Left renal cortex interstitium (tissue), 4 donors: ENCODE results near the gene ZNF670. TPM values are rescaled to one million over a fixed set of nuclear protein-coding genes. Genes with fewer than 3 reads are reported as not detected.
"Not testable (repeated sequence)": the region's sequence is repeated elsewhere in the genome, so short reads cannot be mapped to it uniquely, and the experiment has no call there.

Experiments used
- DNase-seq, 4 donors: peaks; one replicate each; pipeline ENCODE4 v3.0.0-alpha.2; 2013; ENCODE audit warnings: low read depth in 4 of 4, low spot score in 2 of 4, missing footprints in 1 of 4
- polyA plus RNA-seq, 4 donors: library from polyadenylated mRNA; unstranded; fragments of 120-200 nt; gene quantifications; one replicate each; pipeline ENCODE4 v1.2.1, GENCODE V29; 2013; ENCODE audit not compliant: insufficient read length in 4 of 4

ZNF670 gene
- 1 to 10 TPM; 6.8 to 9.4 (median 8.0) TPM for polyA plus RNA-seq

DNA sequence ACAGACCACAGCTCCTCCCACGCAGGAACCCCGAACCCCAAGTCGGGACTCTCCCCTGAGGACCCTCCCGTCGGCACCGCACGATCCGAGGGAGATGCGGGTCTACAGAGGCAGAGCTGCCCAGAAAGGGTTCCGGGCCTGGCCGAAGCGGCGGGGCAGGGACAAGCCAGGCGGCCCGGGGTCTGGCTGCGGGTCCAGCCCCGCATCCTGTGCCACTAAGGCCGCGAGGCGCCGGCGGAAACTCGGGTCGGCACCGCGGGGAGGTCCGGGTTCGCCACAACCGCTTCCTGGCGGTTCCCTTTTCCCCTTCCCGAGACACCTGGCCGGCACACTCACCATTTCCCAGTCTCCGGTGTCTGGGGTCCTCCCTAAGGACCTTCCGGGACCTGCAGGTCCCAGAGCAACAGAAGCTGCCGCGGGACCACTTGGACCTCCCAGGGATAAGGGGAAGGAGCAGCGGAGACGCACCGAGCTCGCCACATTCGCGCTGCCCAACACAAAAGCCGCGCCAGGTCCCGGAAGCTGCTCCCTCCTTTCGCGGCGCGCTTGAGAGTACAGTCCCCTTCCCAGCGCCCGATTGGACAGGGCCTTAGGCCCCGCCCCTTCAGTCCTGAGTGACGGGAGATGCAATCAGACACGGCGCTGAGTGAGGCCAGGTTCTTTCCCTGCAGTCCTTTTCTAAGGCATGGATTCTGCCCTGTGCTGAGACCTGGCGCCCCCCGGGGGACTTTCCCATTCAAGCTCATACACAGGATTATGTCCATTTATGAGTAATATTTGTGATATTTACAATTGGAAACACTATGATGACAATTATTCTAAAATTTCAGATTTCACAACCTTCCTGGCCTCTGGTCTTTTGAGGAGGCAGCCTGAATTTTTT lies at the start of gene ZNF670:
Gene ZNF670, minus strand, starts transcription at position 554 of the 883 bp plus-strand sequence. Its CDS starts 215 bp downstream, at position 339.
- DNase-seq, result peak; percentile 85 to 95 (median 90)

DNA sequence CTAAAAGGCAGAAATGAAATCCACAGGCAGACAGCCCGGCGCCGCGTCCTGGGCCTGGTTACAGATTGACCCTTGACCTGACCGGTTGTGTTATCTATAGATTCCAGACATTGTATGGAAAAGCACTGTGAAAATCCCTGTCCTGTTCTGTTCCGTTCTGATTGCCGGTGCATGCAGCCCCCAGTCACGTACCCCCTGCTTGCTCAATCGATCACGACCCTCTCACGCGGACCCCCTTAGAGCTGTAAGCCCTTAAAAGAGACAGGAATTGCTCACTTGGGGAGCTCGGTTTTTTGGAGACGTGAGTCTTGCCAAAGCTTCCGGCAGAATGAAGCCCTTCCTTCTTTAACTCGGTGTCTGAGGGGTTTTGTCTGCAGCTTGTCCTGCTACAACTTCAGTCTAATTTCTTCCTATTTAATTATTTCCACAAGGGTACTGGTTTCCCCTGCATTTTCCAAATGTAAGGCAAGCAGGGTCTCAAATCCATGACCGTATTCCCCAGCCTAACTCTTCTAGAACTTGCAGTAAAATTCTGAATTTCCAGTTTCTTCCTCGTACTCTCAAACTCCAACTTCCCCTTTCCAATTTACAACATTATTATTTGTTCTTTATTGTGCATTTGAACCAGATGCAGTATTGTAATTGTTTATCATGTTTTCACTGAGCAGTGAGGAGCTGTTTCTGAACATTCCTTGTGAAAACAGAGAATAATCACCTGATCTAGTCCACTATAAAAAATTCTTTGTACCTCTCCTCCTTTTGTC lies 49.1 kb upstream of the ZNF670 start:
- DNase-seq, result not testable (repeated sequence)

DNA sequence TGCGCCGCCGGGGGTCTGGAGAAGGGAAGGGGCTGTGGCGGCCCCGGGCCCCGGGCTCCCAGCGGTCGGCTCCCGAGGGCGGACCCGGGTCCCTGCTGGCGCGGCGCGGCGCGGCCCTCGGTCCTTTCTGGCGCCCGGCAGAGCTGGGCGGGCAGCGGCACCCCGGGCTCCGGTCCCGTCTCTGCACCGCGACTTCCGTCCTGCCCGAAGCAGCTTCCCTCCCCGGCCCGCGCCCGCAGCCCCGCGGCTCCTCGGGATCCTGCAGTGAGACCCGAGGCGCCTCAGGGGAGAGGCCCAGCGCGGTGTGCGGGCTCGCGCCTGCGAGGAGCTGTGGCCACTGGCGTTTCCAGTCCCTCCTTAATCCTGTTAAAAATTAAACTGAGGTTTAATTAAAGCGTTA lies 48.0 kb upstream of the ZNF670 start:
- not testable (repeated sequence) for DNase-seq

DNA sequence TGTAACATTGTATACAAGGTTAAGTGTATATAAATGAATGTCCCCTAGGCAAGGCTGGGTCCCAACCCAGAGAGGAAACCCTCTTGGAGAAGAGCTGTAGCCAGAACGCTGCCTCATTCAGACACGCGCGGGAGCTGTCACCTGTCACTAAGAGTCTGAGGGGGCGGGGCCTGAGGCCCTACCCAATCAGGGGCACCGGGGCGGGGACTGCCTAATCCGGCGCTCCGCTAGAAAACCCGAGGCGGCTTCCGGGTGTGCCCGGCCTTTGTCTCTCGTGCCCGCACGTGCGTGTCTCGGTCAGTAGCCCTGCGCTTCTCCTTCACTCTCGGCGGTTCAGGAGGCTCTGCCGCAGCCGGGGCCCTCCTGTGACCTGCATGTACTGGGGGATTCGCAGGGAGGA lies 47.6 kb upstream of the ZNF670 start:
- not testable (repeated sequence) for DNase-seq

DNA sequence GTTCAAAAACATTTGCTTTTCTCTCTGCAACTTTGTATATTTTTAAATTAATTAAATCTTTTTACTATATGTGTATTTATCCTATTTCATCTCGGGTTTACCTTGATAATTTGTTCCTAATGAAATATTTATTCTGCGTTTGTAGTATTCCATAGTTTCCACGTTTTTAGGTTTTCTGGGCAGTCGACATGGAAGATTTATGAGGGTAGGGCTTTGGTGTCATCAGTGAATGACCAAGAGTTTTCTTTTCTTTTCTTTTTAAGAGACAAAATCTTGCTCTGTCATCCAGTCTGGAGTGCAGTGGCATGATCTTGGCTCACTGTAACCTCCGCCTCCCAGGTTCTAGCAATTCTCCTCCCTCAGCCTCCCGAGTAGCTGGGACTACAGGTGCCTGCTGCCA lies 42.8 kb upstream of the ZNF670 start:
- DNase-seq, result no peak

DNA sequence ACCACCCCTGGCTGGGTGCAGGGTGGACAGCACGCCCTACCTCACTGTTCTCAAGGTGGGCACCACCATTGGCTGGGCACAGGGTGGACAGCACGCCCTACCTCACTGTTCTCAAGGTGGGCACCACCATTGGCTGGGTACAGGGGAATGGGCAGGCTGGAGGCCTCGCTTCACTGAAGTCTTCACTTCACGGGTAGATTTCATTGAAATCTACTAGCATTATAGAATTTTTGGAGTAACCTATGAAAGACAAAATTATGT lies 41.7 kb upstream of the ZNF670 start:
- DNase-seq, result not testable (repeated sequence)

DNA sequence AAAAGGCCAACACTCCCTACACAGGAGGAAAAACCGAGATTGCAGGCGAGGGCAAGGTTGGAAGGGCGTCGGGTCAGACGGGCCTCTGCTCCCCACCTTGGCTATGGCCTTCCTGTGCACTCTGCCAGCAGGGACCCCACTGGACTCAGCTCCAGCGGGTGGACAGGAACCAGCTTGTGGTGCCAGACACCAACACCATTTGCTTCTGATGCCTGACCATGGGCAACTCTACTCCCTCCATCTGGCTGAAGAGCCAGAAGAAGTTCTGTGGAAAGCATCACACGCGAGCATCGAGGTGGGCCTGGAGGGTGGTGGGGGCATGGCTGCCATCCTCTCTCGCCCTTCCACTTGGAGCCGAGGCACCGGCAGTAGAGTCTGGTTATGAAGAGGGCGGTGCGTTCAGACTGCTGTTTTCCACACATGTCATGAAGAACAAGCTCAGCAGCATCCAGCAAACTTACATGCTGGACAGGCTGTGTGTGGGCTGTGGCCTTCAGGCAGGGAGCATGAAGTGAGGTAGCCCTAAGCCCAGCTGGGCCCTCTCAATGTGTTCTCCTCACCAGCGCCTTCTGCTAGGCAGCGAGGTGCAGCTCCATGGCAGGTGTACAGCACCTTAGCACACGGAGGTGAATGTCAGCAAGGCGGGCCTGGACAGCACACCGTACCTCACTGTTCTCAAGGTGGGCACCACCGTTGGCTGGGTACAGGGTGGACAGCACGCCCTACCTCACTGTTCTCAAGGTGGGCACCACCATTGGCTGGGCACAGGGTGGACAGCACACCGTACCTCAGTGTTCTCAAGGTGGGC lies 41.2 kb upstream of the ZNF670 start:
- no peak for DNase-seq

DNA sequence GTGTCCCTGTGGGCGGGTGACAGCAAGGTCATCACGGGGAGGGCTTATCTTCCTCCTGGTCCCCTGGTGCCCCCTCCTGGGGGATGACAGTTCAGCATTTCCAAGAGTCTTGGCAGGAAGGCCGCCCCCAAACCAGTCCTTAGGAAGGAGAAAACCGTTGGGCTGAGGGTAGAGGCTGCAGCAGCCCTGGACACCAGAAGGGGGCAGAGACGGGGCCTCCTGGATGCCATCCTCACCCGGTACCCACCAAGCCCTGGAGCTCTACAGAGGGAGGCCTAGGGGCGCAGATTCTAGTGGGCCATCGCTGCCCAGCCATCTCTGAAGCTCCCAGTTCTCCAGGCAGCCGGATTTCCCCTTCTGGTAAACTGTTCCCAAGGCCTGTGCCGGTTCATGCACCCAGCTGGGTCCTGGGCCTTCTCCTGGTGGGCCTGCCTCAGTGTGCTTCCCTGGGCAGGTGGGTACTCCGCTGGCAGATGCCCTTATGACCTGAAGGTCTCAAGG lies 40.4 kb upstream of the ZNF670 start:
- DNase-seq, result no peak

DNA sequence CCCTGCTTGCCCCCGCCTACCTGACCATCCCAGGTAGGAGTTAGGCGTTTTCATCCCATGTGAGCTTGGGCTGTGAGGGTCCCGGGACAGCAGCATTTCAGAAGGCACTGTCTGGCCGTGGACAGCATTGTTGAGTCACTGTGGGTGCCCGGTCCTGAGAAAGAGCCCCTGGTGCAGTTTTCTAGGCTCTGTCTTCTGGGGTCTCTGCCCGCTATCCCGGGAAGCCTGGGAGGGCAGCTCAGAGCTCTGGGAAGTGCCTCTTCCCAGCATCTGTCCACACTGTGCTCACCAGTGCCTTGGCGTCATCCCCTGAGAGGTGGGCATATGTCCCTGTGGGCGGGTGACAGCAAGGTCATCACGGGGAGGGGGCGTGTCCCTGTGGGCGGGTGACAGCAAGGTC lies 36.9 kb upstream of the ZNF670 start:
- DNase-seq, result no peak

DNA sequence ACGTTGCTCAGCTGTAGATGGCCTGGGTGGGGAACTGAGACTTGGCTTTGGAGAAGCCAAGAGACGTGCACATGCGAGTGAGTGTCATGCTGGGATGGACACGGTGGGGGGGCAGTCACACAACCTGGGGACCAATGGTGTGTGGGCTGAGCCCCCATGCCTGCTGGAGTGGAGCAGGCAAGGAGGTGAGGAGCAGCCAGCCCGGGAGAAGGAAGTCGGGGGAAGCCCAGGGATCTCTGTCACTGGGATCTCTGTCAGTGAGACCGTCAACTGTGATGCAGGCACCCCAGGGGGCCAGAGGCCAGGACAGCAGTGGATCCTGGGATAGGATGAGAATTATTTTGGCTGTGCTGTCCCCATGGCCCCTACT lies 36.5 kb upstream of the ZNF670 start:
- no peak for DNase-seq

DNA sequence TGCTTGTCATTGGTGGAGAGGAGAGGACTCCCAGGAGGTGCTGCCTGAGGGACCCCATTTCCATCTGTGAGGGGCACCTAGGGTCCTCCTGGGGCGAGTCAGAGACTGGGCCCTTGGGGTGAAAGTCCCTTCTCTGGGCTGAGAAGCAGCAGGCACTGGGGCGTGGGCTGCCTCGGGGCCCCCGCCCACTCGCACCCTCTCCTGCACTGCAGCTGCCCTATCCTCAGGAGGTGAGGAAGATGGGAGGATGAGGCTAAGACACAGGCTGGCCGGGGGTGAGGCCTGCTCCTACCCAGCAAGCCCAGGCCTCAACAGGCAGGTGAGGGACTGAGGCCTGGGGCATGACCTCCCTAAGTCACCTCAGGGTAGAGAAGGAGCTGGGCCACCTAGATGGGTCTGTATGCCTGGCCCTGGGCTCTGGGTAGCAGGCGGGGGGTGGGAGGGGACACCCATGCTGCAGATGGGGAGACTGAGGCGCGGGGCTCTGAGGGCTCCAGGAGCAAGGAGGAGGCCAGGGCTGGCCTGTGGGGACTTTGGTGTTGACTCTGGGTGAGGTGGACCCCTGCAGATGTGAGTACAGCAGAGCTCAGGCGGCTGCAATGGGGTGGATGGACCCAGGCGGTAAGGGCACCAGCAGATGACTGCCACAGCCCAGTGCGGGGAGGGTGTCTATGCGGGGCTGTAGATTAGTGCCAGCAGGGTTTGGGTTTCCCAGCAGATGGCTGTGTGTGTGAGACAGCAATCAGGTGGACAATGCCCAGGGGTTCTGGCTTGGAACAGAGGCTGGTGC lies 35.9 kb upstream of the ZNF670 start:
- no peak for DNase-seq

DNA sequence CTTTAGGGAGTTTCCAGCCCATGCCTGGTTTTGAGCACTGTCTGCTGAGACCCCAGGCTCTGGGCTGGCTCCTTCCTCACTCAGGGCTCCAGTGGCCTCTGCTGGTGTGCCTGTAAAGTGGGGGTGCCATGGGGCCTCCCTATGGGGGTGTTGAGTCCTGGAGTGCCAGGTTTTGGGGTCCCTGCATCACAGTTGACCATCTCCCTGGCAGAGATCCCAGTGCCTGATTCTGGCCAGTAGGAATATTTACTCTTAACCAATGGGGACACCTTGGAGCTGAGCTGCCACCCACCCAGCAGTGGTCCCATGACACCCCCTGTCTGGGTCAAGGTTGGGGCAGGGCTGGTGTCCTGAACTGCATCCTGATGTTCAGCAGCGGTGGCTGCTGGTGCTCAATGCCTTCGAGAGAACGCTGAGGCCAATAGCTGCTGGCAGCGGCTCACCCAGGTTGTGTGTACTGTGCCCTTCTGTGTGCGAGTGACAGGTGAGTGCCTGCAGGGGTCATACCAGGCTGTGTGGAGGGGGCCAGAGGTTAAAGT lies 35.2 kb upstream of the ZNF670 start:
- DNase-seq, result no peak

DNA sequence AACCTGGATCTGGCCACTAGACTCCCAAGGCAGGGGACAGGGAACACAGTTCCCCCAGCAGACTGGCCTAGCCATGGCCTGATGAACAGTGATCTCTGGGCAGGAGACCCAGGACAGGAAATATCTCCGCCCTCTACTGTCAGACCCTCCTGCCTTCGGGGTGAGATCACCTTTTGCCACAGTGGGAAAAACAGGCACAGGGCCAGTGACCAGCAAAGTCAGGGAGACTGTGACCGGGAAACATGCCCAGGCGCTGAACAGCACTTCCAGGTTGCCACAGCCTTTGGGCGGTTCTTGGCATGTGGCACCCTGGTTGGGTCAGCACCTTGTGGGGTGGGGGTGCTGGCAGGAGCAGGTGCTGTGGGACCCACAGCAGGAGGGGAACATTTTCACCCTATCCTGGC lies 34.5 kb upstream of the ZNF670 start:
- DNase-seq, result no peak

DNA sequence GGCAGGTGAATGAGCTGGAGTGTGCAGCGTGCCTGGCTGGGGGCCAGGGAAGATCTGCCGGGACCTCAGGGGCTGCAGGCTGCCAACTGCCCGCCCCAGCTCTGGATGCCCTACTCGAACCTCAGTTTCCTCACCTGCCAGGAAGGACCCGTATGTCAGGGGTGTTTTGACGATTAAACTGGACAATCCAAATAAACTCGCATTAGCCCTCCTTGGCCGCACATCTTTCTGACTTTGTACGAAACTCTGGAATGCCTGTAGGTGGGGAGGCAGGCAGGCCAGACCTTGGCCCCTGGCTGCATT lies 33.8 kb upstream of the ZNF670 start:
- DNase-seq, result peak in 1 of 4 donors; percentile 1

DNA sequence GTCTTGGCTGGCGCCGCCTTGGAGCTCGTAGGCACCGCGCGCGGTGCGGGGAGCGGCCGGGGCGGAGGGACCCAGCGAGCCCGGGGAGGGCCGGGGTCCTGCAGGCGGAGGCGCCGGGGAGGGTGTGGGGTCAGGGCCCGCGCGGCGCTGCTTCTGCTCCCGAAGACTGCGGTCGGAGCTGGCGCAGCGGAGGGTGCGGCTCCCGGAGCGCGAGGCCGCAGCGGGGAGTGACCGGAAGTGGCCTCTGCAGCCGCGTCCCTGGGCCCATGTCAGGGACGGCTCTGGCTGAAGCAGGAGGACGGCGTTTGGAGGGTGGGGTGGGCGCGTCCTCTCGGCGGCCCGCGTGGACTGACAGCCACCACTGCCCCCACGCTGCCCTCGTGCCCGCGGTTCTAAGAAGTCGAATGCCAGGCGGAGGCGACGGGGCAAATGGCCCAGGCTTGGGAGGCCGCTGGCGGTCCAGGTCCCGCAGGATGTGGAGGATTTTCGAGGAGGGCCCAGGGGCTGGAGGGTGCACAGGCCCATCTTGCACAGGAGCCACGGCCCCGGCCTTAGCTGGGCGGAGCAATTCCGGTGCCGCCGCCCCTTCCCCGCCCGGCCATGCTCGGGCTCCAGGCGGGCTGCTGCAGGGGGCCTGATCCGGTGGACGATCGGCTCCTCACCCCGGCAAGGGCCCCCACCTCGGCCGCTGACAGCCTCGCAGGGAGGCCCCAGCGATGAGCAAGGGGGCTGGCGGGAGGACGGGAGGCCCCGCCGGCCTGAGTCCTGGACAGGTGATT lies 33.3 kb upstream of the ZNF670 start:
- DNase-seq, result peak in 3 of 4 donors; percentile 37 to 46 (median 39)

DNA sequence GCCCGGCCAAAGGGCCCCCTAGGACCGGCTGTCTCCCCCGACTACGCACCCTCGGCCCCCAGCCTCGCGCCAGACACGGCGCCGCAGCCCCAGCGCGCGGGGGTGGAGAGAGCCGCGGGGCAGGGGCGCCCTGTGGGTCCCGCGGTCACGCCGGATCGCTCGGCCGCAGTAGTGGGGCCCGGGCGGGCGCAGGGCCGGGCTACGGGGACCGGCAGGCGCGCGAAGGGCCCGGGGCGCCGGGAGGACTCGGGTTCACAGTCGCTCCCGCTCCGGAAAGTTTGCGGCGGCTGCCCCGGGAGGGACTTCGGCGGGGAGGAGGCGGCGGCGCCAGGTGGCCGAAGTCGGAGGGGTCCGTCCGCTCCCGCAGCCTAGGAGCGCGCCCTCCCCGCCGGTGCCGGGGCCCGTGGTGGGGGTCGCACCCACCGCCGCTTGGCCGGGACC lies 32.7 kb upstream of the ZNF670 start:
- DNase-seq, result peak in 2 of 4 donors; percentile 0 to 7

DNA sequence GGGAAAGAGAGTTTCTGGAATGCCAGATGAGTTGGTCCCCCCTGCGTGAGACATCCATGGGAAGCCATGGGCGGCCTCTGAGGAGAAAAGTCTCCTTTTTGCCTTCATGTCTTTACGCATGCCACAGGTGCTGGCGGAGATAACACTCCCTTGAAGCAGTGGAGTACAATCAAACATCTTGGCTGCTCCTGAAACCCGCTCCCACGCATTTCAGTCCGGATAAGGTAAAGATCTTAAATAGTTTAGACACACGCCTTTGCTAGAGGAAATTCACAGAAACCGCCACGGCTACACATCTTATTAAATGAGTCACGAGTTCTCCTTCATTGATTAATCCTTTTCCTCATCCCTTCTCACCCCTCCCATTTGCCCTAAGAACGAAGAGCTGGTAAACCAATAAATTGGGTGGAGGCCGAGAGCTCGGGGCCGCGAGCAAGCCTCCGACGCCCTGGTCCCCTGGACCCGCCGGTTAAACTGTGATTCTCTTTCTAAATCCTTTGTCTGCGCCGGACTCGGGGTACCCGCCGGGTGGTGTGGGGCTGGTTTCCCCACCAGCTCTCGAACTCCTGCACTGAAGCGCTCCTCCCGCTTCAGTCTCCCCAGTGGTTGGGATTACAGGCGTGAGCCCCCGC lies 32.1 kb upstream of the ZNF670 start:
- peak in 3 of 4 donors; percentile 18 to 37 (median 19) for DNase-seq

DNA sequence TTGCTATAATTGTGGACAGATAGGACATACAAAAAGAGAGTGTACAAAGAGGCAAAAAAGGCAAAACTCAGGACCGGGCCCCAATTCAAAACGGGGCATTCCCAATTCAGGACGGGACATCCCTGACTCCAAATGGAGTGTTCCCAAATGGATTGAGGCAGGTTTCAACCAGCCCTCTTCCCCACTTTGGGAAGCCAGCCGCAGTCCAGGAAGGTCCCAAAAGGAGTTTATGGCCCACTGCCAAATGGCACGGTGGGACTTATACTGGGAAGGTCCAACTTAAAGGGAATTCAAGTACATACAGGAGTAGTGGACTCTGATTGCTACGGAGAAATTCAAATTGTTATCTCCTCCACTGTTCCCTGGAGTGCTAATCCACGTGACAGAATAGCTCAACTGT lies 29.1 kb upstream of the ZNF670 start:
- no peak for DNase-seq

DNA sequence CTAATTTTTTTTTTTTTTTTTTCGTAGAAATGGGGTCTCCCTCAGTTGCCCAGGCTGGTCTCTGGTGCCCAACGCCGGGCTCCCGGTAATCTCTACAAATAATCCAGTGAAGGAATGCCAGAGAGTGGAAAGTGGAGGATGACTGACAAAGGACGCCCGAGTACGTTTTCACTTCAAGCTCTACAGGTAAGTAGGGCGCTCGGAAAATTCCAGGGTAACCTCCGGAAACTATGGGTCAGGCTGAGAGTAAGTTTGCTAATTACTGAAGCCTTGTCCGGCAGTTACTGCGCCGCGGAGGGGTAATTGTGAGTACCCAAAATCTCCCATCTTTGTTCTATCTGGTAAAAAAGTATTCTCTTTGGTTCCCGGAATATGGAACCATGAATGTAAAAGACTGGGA lies 27.4 kb upstream of the ZNF670 start:
- no peak for DNase-seq
